H4 (cell line): ENCODE measurements around the gene OCSTAMP. TPM values are rescaled to one million over a fixed set of nuclear protein-coding genes. Genes with fewer than 3 reads are reported as not detected.
A peak's percentile ranks its signal among the peaks of the same experiment; 100 is the strongest.

Experiments used
- DNase-seq: peaks from one replicate; pipeline ENCODE4 v3.0.0-alpha.2; 2015; ENCODE audit warnings: low spot score
- total RNA-seq: library from RNA; depleted of rRNA; stranded (reverse); fragments of >200 nt; shearing (Covaris generic); gene quantifications from 2 replicates; pipeline ENCODE4 v1.2.3, GENCODE V29; 2014

Gene OCSTAMP
- total RNA-seq, 1 experiment from 2014 or later, result not detected

DNA sequence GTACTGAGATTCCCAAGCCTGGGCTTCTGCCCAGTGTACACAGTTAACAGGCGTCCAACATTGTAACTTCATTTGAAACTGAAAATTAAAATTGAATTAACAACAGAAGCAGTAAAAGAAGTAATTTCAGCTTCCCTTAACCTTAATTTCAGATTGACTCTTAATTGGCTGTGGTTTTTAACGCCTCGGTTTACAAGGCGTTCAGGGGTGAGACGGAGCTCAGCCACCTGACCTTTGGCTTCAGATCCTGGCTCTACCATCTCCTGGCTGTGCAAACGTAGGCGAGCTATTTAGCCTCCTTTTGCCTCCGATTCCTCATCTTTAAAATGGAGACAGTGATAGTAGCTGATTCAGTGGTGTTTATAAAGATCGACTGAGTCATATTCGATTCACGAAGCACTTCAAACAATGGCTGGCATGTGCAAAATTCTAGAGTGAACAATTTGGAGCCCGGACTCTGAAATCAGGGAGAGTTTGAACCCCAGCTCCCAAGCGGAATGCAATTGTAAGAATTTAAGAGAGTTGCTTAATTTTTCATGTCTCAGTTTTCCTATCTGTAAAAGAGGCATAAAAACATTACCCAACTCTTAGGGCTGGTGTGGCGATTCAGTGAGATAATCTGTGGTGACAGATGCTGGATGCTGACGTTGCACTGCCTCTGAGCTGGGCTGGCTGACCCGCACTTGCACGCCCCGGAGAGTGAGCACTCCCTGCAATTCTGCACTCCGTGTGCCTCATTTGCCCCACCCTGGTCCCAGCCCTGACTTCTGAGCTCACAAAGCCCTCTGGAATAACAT lies 23.5 kb upstream of the OCSTAMP start:
- no peak for DNase-seq

DNA sequence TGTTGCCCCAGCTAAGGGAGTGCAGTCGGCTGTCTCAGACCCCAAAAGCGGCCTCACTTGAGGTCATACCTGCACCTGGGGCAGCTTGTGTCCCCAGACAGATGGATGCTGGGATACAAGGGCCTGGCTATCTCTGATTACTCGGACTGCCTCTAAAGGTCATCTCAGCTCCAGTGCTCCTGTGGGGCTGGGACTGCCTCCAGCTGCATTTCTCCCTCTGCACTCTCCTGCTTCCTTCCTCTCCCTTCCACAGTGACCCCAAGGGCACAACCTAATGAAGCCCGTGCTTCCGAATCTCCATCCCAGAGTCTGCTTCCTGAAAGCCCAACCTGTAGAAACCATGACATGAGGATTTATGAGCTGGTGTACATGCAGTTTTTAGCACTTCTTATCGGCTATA lies 22.8 kb upstream of the OCSTAMP start:
- no peak for DNase-seq

DNA sequence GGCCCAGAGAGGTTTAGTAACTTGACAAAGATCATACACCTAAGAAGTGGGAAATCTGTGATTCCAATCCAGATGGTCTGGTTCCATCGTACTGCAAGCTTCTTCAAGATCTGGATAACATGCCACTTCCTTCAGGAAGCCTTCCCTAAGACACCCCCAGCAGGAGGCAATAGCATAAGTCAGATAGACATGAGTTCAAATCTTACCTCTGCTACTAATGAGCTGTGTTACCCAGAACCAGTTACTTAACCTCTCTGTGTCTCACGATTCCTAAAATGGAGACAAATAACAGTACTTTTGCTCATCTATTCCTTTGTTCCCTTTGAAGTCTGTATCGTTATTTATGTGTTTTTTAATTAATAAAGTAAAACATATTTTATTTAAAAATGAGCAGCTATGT lies 22.3 kb upstream of the OCSTAMP start:
- no peak for DNase-seq

DNA sequence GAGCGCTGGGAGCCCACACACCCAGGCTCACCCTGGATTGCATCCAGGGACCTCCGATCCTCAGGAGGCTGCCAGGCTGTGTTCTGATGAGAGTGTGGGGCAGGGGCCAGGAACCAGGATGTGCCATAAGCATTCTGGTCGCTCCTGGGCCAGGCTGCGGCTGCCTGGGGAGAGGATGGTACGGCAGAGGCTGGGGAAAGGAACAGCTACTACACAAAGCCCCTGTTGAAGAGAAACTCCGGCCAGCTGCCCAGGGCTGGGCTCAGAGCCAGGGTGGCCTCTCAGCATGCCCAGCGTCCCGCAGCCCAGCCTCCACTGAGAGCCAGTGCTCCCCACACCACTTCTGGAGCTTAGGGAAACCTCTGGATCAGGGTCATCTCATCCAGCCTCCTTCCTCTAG lies 21.7 kb upstream of the OCSTAMP start:
- no peak for DNase-seq

DNA sequence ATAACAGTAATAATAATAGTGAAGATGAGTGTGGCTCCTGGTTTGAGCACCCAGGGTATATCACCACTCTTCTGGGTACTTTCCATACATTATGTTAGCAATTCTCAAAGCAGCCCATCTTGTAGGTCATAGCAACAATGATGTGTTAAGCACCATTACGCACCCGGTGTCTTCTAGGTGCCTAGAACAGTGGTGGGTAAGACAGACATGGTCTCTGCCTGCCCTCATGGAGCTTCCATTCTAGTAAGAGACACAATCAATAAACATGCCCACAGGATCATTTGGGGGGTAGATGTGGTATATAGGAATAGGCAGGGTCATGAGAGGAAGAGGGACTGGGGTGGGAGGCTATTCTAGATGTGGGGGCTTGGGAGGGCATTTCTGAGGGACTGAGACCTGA lies 21.0 kb upstream of the OCSTAMP start:
- no peak for DNase-seq

DNA sequence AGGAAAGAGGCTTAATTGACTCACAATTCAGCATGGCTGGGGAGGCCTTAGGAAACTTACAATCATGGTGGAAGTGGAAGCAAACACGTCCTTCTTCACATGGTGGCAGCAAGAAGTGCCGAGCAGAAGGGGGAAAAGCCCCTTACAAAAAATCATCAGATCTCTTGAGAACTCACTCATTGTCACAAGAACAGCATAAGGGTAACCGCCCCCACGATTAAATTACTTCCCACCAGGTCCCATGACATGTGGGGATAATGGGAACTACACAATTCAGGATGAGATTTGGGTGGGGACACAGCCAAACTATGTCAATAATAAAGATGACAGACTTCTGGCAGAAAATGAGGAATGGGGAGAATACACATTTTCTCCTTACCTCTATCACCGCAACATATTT lies 20.5 kb upstream of the OCSTAMP start:
- DNase-seq, result no peak

DNA sequence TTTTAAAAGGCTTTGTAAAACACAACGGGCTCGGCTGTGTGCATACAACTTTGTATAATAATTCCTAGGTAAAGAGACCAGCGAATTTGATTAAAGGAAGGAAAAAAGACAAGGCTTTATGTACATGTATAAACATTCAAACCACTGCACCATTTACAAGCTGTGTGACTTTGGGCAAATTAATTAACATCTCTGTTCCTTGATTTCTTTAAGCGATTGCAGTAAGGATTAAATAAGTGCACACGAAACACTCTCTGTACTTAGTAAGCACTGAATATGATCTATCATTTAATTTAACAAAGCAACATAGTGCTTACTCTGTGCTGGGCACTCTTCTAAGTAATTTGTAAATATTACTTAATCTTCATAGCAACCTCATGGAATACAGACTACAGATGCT lies 19.5 kb upstream of the OCSTAMP start:
- no peak for DNase-seq

DNA sequence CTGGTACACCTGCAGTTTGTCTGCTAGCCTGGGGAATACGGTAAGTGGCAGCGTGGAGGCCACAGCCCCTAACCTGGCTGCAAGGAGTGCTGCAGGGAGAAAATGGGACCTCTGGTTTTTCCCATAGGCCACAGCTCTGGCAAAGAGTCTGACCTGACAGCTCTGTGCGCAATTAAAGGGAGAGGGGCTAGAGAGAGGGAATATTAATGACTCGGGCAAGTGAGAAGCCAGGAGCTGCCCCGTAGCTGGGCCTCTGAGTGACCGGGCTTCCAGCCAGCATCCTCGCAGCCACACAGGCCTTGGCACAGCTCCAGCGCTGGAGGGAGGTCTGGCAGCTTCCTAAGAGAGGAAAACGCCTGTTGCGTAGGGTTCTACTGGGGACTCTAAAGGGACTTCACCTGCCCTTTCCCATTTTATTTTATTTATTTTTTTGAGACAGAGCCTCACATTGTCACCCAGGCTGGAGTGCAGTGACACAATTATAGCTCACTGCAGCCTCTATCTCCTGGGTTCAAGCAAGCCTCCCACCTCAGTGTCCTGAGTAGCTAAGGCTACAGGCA lies 18.2 kb upstream of the OCSTAMP start:
- peak; percentile 83 for DNase-seq

DNA sequence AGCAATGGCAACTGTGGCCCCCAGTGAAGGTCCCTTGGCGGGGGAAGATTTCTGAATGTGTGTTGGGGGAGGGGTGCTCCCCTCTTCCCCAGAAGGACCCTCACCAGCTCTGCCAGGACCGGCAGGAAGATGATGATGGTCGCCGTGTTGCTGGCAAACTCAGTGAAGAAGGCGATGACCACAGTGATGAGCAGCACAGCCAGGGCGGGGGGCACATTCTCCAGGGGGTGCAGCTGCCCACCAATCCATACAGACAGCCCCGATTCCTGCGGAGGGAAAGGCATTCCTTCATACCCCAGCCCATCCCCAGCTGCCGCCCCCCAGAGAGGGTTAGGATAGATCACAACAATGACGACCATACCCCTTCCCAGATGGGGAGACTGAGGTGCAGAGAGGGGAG lies 15.7 kb upstream of the OCSTAMP start:
- DNase-seq, result no peak

DNA sequence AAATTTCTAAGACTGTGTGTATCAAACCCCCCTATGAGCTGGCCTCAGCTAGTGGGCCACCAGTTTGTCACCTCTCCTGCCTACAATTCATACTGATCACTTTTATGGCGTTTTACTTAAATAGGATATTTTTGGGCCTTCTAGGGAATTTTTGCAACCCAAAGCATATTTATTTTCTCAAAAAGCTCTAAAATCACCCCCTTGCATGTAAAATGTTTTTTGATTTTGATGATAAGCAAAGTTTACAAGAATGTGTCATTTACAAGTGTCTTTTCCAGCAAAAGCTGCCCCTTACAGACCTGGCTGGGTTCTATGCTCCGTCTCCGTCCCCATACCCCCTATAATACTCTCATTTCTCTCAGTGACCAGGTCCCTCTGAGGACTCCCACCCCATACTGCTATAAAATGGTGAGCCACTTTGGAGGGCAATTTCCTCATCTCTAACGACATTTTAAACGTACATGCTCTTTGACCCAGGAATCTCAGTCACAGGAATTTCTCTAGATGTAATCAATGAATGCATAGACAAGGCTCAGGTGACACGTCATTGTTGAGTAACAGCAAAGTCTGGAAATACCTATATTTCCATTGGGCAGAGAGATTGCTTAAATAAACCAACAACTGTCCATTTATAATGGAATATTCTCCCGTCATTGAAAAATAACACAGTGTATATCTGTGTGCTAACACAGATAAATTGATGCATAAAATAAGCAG lies 13.9 kb upstream of the OCSTAMP start:
- DNase-seq, result no peak

DNA sequence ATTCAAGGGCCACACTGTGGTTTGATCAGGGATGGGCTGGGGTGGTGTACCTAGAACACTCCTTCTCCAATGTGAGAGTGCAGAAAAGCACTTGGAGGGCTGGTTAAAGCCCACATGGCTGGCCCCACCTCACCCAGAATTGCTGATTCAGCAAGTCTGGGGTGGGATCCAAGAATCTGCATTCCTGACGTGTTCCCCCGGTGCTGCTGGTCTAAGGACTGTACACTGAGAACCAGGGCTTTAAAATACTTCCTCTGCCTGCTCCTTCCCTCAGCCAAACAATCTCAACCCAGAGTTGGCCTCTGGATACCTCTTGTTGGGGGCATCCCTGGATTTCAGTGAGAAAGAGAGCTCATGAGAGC lies 13.4 kb upstream of the OCSTAMP start:
- no peak for DNase-seq

DNA sequence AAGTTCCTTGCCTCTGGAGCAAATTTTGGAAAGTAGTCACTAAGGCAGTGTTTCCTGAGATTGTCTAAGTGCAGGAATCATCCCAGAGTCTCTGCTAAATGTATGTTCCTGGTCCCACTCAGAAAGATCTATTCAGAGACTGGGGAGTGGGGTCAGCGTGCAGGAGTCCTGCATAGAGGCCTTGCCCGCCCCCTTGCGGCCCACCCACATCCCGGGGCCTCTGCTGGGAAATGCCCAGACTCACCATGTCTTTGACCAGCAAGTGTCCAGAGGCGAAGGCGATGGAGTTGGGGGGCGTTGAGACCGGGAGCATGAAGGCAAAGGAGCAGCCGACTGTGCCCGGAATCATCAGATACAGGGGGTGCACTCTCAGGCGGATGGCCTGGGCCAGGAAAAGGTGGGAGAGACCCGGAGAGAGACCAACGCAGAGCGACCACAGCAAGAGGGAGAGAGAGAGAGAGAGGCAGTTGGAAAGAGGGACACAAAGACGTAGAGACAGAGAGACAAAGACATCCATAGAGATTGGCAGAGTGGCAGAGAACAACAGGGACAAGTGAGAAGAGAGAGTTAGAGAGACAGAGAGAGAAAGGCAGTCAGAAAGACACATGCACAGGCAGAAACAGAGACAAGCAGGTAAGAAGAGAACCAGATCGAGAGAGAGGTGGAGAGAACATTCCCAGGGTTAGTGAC lies 12.9 kb upstream of the OCSTAMP start:
- no peak for DNase-seq

DNA sequence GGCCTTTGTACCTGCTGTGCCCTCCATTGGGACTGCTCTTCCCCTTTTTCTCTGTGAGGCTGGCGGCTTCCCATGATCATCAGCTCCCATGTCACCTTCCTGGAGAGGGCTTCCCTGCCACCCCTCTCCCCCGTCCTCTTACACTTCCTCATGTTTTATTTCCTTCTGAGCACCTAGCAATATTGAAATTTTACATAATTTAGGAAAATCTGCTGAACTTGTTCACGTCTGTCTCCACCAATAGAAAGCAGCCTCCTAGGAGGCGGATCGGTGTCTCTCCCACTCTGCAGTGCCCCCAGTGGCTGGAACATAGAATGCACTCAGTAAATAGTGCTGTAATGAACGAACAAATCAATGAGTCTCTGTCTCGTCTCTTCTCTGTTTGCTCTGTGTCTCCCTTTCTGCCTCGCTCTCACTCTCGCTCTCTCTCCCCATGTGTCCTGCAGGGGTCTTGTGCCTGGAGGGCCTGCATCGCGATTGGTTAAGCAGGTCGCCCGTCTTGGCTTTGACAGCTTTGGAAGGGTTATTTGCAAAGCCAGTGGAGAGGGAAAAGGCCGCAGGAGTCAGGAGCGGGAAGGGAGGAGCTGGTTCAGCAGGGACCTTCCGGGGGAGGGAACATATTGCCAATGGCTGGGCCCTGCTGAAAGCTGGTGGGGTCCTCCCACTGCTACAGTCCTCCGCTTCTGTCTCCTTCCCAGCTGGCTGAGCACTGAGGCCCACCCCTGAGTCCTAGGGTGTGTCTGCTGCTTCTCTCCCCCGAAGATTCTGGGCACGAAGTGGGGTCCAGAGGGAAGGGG lies 12.1 kb upstream of the OCSTAMP start:
- peak; percentile 45 for DNase-seq

DNA sequence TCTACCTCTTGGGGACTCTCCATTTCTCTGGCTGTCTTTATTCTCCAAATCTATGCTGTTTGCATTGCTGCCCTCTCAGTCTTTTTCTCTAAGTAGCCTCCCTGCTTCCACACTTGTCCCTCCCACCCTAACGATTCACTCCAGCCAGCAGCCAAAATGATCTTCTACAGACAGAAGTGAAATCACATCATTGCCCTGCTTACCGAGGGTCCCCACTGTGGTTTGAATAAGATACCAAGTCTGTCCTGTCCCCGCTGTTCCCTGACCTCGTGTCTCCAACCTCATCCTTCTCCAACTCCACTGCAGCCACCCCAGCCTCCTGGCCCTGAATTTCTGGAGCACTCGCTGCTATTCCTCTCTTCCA lies 11.5 kb upstream of the OCSTAMP start:
- DNase-seq, result no peak

DNA sequence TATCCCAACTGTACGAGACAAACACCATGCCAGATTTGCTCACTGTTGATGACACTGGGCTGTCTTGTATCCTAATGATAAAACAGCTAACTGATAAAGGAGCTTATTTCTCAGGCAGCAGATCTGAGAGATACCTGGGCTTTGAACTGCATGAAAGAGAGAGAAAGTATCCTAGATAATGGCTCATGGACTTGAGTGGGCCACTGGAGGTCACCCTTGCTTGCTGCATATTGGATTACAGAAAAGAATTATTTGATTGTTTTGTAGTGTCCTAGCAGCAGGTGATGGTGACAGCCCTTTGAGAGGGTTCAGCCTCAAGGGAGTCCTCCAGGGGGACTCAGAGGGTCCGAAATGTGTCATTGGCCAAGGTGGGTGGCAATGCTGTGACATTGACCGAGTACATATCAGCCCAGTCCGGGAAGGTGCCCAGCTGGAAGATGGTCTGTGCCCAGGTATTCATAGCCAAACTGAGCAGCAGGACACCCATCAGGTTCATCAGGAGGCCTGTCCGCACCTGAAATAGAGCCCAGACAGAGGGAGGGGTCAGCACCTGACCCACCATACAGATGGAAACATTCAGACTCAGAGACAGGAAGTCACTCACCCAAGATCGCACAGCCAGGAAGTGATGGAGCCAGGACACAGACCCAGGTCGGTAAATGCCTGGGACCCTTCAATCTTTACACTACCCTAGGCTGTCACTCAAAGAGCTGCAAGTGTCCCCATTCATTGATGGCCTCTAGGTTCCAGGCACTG lies 9.4 kb upstream of the OCSTAMP start:
- no peak for DNase-seq

DNA sequence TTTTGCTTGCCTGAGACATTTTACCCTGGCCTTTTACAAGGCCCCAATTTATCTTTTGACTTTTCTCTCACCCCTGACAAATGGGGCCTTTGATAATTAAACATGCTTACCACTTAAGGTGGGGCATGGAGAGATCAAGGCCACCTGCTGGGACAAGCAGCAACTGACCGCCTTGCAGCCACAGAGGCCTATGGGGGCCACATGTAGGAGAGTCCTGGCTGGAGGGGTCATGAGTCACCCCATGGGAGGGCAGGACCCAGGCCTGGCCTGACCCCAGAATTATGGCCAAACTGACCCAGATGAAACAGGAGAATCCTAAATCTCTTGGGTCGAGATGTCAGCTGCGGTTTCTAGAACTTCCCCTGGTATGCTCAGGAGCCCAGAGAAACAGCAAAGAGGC lies 8.5 kb upstream of the OCSTAMP start:
- no peak for DNase-seq

DNA sequence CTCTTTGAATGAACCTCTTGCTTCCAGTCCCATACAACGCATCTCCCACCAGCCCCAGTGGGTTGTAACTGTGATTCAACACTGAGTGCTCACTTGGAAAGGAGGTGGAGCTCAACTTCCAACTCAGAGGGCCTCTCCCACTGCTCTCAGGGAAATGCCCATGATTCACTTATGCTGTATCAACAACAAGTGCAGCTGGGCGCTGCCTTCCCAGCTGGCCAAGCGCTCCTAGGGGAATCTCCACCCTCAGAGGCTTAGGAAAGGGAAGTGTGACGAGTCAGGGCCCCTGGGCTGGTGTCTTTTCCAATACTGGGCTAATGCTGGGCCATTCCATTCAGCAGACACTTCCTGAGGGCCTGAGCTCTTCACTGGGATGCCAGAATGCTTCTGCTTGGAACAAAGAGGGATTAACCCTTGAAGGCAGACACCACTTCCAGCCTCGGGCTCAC lies 8.1 kb upstream of the OCSTAMP start:
- peak; percentile 73 for DNase-seq

DNA sequence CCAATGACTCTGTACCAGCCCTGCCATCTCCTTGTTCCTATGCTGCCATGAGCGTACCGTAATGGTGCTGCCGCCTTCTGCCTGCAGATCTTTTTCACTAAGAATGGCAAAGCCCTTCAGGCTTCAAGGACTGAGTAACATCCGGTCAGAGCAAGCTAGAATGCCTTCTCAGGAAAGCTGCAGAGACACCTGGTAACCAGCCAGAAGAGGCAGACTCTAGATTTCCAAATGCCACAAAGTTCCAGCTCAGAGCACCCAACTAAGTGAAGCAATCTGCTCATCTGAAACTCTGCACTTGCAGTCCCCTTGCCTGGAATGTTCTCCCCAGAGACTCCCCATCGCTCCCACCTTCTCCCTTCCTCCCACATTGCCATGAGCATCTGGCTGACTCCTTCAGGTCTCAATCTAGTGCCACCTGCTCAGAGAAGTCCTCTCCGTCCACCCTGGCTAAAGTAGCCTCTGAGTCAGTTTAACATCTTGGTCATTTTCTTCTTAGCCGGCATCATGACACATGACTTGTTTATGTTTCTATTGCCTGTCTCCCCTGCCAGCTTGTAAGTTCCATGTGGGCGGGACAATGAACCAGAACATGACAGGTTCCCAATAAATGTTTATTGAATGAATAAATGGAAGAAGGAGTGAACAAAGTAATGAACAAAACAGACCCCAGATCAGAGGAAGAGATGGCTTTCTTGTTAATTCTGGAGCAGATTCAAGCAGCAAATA lies 6.9 kb upstream of the OCSTAMP start:
- peak; percentile 47 for DNase-seq

DNA sequence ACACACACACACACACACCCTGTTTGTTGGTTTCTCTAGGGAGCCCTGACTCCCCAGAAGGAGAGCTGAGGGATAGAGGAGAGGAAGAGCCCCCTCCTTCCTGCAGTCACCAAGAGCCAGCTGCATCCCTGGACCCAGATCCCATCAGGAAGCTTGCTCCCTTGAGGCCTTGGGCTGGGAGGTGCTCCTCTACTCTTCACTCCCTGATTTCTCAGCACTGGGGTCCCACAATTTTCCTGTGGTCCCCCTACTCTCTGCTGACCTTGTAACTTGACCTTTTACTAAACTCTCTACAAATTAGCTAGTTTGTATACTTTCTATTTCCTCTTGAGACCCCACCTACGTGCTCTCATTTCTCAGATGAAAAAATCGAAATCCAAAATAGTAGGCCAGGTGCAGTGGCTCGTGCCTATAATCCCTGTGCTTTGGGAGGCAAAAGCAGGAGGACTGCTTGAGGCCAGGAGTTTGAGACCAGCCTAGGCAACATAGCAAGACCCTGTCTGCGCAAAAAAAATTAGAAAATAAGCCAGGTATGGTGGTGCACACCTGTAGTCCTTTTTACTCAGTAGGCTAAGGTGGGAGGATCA lies 5.0 kb upstream of the OCSTAMP start:
- DNase-seq, result no peak

DNA sequence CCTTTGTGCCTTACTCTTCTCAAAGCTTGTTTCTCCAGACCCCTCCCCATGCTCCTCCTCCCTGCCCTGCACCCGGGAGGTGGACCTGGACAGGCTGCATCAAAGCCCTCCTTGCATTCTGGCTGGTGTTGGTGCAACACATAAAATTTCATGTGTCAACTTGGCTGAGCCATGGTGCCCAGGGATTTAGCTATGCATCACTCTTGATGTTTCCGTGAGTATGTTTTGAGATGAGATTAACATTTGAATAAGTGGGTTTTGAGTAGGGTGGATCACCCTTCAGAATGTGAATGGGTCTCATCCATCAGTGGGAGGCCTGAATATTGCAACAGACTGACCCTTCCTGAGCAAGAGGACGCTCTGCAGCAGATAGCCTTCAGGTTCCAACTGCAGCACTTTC lies 4.4 kb upstream of the OCSTAMP start:
- DNase-seq, result no peak
